ENCODE data around the gene KCNQ1. TPM values are rescaled to one million over a fixed set of nuclear protein-coding genes. Genes with fewer than 3 reads are reported as not detected.
A peak's percentile ranks its signal among the peaks of the same experiment; 100 is the strongest.

KCNQ1 gene
- total and polyA plus RNA-seq, 7 donors = 1.1 to 25.2 (median 3.8) TPM

- Histone ChIP-seq H3K9me3 (no peaks in the 10 kb centered on the region), H3K4me1 (peaks cover 0 to 10% (median 0%) of the 10 kb centered on the region in 4 donors), H3K36me3 (no peaks in the 10 kb centered on the region), H3K27me3 (no peaks in the 10 kb centered on the region), H3K4me3 (no peak overlapping the region), H3K27ac (peak overlapping the region in 3 of 4 donors; percentile 85 to 95 (median 93))
- 94 to 95% methylated on average over 5 of the region's 5 CpGs for WGBS, 2 donors
- DNase-seq = peak; percentile 32
- intact Hi-C loops (cut with DNase I) = loop anchor here (2.0 kb wide), 1 partner anchor 183 kb away; the partner anchor contains the start of gene CDKN1C
- TF ChIP-seq POLR2AphosphoS5 (IDR thresholded peaks at IDR 0.05) = no peak
- TF ChIP-seq EP300 (IDR thresholded peaks at IDR 0.05) = no peak
- TF ChIP-seq POLR2A (IDR thresholded peaks at IDR 0.05) = no peak
- TF ChIP-seq CTCF (IDR thresholded peaks at IDR 0.05) = no peak
Observed at GRCh38 chr11:2701898-2702434, 257.2 kb downstream of the KCNQ1 start.

- WGBS, 2 donors = 76 to 87% methylated on average over 17 of the region's 17 CpGs
- peaks cover 0 to 5% (median 3%) of the 10 kb centered on the region in 4 donors for H3K4me1 ChIP-seq
- no peak overlapping the region for H3K27ac ChIP-seq
- no peak for TF ChIP-seq EP300 (IDR thresholded peaks at IDR 0.05)
- no peak for TF ChIP-seq POLR2AphosphoS5 (IDR thresholded peaks at IDR 0.05)
- no peak for TF ChIP-seq POLR2A (IDR thresholded peaks at IDR 0.05)
- TF ChIP-seq CTCF (IDR thresholded peaks at IDR 0.05) = no peak
- peak; percentile 48 for DNase-seq
- no peak overlapping the region for H3K4me3 ChIP-seq
- no peaks in the 10 kb centered on the region for H3K9me3 ChIP-seq
- intact Hi-C loops (cut with DNase I) = no loop called here
- no peaks in the 10 kb centered on the region for H3K27me3 ChIP-seq
- H3K36me3 ChIP-seq = no peaks in the 10 kb centered on the region
Observed at GRCh38 chr11:2702771-2703362, 258.1 kb downstream of the KCNQ1 start.

- no peak for TF ChIP-seq EP300 (IDR thresholded peaks at IDR 0.05)
- no peak for TF ChIP-seq POLR2A (IDR thresholded peaks at IDR 0.05)
- no peak for TF ChIP-seq CTCF (IDR thresholded peaks at IDR 0.05)
- TF ChIP-seq POLR2AphosphoS5 (IDR thresholded peaks at IDR 0.05) = no peak
- Histone ChIP-seq H3K4me1 (peaks cover 0 to 12% (median 10%) of the 10 kb centered on the region in 4 donors), H3K4me3 (no peak overlapping the region), H3K9me3 (no peaks in the 10 kb centered on the region), H3K27ac (no peak overlapping the region), H3K36me3 (no peaks in the 10 kb centered on the region), H3K27me3 (no peaks in the 10 kb centered on the region)
- WGBS, 2 donors = 67 to 83% methylated on average over 16 of the region's 16 CpGs
- DNase-seq = peak; percentile 61
- intact Hi-C loops (cut with DNase I) = no loop called here
Observed at GRCh38 chr11:2703363-2704141, 258.7 kb downstream of the KCNQ1 start.

- peak; percentile 41 for DNase-seq
- 89 to 94% methylated on average over 6 of the region's 6 CpGs for WGBS, 2 donors
- Histone ChIP-seq H3K36me3 (no peaks in the 10 kb centered on the region), H3K4me1 (peaks cover 0 to 20% (median 18%) of the 10 kb centered on the region in 4 donors), H3K27me3 (no peaks in the 10 kb centered on the region), H3K27ac (no peak overlapping the region), H3K9me3 (no peaks in the 10 kb centered on the region), H3K4me3 (no peak overlapping the region)
- intact Hi-C loops (cut with DNase I) = no loop called here
- TF ChIP-seq POLR2AphosphoS5 (IDR thresholded peaks at IDR 0.05) (no peak), CTCF (IDR thresholded peaks at IDR 0.05) (no peak), EP300 (IDR thresholded peaks at IDR 0.05) (no peak), POLR2A (IDR thresholded peaks at IDR 0.05) (no peak)
Observed at GRCh38 chr11:2704356-2704755, 259.5 kb downstream of the KCNQ1 start.

Data from sigmoid colon (tissue), 7 donors.